ENCODE data around the gene RC3H2.
"Not testable (repeated sequence)": the region's sequence is repeated elsewhere in the genome, so short reads cannot be mapped to it uniquely, and the experiment has no call there.

Gene RC3H2

DNA sequence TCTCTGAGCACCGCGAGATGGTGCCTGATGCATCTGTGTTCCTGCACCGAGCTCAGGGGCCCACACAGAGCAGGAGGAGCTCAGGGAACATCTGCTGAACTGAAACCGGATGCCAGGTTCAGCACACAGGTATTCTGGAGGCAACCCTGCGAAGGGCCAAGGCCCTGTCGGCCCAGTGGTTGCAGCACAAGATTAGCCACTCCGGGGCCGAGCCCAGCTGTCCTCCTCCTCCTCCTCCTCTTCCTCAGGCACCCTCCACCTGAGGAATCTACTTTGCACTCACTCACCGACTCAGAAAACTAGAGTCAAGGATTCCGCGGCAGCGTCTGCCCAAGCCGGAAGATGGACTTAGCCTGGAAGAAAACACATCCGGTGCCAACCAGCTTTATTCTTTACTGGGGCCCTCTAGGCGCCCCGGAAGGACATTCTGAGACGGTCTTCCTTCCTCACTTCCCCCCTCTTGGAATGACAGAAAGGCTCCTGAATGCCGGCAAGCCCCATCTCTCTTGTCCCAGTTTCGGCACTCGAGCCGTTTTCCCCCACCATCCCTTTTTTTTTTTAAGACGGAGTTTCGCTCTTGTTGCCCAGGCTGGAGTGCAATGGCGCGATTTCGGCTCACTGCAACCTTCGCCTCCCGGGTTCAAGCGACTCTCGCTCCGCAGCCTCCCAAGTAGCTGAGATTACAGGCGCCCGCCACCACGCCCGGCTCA is 8.0 kb upstream of the RC3H2 start, which contains the start of gene ZBTB6:
Gene ZBTB6, minus strand, starts transcription at position 360 of the 710 bp plus-strand sequence. CDS start 1,251 bp downstream, outside the sequence.
- DNase-seq: peak; percentile 62

DNA sequence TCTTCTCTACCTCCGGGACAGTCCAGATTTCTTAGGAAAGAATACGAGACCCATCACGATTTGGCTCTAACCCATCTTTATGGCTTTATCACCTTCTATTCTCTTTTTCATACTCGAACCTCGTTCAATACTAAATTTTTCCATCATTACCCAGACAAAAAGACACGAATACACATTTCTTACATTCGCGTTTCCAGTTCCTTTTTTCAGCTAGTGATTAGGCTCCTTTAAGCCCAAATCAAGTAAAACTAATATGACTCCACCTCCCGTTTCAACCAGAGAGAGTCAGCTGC is 7.5 kb upstream of the RC3H2 start:
- no peak for DNase-seq

DNA sequence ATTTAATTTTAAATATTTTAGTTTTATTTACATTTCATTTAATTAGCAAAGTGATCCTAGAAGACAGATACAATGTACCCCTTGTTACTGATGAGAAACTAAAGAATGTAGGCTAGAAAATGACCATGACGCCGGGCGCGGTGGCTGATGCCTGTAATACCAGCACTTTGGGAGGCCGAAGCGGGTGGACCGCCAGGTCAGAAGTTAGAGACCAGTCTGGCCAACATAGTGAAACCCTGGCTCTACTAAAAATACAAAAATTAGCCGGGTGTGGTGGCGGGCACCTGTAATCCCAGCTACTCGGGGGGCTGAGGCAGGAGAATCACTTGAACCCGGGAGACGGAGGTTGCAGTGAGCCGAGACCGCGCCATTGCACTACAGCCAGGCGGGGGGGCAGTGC is 963 bp upstream of the RC3H2 start:
- DNase-seq: not testable (repeated sequence)

DNA sequence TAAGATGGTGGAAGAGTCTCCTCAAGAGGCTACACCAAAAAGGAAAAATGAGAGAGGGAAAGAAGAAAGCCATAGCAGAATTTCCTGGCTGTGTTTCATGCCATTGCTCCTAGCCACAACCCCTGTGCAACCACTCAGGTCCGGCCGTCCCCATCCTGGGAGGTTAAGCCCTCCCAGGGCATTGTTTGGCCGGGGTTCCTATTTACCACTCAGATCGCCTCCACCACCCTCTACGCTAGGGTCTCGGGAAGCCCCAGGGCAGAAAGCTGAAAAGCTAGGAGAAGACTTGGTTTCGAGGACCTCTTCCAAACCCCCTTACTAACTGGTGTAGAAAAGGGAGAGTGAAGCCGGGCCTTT is 715 bp downstream of the RC3H2 start:
- DNase-seq: no peak

- DNase-seq: no peak
Measured at GRCh38 chr9:122900791-122901190, 4.4 kb downstream of the RC3H2 start.

GRCh38 chr9:122897969-122898368 is 7.2 kb downstream of the RC3H2 start:
- DNase-seq: no peak

DNA sequence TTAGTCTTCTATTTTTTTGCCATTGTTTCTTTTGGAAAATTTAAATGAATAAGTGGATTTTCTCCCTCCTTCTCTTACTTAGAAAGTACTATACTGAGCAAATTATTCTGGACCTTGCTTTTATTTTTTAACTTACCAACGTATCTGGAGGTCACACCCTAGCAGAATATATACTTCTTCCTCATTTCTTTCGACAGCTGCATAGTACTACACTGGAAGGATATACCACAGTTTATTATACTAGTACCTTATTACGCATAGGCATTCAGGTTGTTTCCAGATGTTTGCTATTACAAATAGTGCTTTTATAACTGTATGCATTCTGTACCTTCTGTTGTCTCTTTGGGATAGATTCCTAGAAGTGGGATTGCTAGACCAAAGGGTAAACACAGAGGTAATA is 16.7 kb downstream of the RC3H2 start:
- DNase-seq: no peak

- DNase-seq: no peak
Measured at GRCh38 chr9:122883125-122883524, 22.0 kb downstream of the RC3H2 start.

DNA sequence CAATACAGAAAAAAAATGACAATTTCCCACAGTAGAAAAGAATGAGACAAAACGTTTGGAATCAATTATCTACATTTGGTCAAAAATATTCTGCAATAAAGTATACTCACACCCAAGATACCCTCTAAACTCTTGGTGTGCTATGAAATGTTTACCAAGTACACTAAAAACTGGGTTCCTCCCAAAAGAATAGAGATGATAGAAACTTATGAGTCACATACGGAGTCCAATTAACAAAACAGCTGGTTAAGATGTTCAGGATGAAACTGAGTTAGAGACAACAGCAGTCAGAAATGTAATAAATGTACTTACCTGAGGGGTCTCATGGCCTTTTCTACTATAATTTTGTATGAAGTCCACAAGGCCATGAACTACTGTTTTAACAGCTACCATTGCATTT is 25.7 kb downstream of the RC3H2 start:
- DNase-seq: no peak

GRCh38 chr9:122875523-122875922 is 29.6 kb downstream of the RC3H2 start:
- DNase-seq: no peak

GRCh38 chr9:122867276-122867675 is 37.9 kb downstream of the RC3H2 start:
- not testable (repeated sequence) for DNase-seq

DNA sequence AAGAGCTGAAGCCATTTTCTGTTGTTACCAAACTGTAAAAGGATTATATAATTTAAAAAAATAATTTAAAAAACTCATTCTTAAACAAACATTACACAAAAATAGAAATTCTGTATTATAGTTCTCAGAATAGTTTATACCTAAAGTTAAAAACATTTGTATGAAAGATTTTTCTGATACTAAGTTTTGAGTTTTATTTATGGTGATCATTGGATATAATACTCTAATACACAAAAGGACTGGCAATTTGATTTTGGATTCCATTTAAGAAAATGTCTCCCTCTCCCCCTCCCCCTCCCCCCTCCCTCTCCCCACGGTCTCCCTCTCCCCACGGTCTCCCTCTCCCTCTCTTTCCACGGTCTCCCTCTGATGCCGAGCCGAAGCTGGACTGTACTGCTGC is 39.1 kb downstream of the RC3H2 start:
- no peak for DNase-seq

GRCh38 chr9:122865300-122865699 is 39.9 kb downstream of the RC3H2 start:
- DNase-seq: no peak

DNA sequence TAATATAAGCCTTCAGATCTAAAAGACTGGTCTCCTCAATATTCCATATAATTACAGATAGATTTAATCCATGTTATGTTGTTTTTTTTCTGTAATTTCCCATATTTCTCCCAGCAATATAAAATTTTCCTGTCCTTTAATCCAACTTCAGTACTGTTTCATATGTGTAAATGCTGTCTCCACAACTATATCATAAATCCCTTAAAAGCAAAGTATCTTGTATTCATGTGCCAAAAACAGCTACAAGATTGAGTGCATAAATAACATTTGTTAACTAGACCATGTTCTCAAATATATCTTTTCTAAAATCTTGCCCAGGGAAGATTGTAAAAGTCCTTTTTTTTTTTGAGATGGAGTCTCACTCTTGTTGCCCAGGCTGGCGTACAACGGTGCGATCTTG is 41.8 kb downstream of the RC3H2 start:
- DNase-seq: no peak

DNA sequence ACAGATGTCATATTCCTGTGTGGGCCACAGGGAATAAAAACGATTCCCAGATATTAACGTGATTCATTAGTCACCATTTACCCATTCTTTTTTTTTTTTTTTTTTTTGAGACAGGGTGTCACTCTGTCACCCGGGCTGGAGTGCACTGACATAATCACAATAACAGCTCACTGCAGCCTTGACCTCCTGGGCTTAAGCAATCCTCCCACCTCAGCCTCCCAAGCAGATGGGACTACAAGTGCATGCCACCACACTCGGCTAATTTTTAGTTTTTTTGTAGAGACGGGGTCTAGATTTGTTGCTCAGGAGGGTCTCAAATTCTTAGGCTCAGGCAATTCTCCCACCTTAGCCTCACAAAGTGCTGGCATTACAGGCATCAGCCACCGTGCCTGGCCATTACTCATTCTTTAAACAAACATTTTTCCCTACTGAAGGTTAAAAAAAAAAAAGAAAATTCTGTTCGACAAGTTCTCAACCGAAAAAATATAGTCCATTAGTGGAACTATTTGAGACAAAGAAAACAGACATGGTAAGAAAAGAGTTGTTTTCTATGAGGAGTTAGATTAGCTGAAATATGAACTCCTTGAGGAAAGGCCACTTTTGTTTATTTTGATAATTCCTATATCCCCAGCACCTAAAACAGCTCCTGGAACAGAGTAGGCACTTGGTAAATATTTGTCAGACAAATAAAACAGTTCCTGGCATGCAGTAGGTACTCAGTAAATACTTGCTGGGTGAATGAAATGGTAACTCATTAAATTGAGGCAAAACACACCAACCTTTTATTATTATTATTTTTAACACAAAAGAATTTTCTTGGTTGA is 44.6 kb downstream of the RC3H2 start:
- DNase-seq: no peak

GRCh38 chr9:122857815-122858214 is 47.3 kb downstream of the RC3H2 start:
- DNase-seq: no peak

DNA sequence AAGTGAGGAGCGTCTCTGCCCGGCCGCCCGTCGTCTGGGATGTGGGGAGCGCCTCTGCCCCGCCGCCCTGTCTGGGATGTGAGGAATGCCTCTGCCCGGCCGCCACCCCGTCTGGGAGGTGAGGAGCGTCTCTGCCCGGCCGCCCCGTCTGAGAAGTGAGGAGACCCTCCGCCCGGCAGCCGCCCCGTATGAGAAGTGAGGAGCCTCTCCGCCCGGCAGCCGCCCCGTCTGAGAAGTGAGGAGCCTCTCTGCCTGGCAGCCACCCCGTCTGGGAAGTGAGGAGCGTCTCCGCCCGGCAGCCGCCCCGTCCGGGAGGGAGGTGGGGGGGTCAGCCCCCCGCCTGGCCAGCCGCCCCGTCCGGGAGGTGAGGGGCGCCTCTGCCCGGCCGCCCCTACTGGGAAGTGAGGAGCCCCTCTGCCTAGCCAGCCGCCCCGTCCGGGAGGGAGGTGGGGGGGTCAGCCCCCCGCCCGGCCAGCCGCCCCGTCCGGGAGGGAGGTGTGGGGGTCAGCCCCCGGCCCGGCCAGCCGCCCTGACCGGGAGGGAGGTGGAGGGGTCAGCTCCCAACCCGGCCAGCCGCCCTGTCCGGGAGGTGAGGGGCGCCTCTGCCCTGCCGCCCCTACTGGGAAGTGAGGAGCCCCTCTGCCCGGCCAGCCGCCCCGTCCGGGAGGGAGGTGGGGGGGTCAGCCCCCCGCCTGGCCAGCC is 52.9 kb downstream of the RC3H2 start:
- DNase-seq: not testable (repeated sequence)

DNA sequence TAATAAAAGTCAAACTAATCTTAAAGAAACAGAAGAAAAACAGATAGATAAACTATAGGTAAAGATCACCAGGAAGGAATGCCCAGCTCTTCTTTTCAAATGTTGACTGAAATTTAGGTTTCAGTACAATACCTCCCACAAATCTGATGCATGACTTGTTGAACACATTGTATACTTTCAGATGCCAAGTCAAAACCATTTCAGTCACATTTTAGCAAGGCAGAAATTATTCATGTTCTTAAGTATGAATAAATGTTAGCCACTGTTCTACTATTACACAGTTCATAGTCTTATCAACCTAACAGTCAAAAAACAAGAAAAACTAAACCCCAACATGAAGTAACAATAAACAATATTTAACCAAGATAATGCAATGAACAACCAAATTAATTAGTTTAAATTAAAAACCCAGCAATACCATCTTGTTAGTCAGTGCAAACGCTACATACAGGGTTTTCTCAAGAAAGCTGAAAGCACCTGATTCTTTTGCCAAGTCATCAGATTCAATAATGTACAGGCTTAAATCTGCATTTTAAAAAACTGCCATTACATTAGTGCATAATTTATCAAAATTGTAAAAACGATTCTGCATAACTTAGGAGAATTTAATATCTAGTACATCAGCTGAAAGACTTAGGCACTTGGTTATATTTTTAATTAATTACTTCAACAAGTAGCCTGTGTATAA is 56.8 kb downstream of the RC3H2 start:
- DNase-seq: no peak

DNA sequence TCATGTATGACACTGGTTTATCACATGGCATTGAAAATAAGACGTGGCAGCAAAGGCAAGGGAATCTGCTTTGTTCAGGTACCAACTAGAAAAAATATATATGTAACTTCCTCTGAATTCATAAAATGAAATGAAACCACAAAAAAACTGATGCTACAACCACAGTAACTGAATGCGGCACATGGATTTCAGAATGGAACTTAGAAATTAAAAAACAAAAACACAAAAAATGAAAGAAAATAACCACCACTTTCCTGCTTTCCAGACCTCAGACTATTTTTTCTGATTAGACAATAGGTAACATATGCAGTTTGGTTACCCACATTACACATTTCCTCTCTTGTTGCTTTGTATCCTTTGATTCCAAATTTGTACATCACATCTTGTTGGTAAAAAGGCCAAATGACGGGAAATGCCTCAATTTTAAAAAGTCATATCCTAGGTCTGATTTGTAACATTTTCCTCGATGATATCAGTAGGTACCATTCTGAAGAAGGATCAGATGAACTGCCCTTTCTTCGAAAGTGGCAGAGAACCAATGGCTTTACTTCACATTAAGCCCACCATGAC is 58.7 kb downstream of the RC3H2 start:
- DNase-seq: no peak

DNA sequence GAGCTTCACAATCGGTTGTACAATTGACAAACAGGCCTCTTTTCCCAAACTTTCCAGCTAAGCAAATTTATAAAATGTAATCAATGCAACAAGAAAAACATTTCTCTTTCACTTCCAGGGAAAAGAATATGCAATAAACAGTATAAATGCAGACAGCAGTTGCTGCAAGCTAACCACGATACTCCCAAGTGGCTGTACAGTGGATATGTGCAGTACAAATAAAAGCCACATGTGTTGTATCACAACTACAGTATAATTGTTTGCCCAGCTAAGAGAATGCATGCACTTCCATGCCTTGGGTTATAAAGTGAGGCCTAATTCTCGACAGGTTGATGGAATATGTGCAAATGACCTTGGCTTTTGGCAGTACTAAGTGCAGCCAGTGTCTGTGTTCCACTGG is 60.0 kb downstream of the RC3H2 start:
- no peak for DNase-seq

GRCh38 chr9:122844137-122844536 is 61.0 kb downstream of the RC3H2 start:
- no peak for DNase-seq

GRCh38 chr9:122841501-122841900 is 63.7 kb downstream of the RC3H2 start:
- DNase-seq: no peak

DNA sequence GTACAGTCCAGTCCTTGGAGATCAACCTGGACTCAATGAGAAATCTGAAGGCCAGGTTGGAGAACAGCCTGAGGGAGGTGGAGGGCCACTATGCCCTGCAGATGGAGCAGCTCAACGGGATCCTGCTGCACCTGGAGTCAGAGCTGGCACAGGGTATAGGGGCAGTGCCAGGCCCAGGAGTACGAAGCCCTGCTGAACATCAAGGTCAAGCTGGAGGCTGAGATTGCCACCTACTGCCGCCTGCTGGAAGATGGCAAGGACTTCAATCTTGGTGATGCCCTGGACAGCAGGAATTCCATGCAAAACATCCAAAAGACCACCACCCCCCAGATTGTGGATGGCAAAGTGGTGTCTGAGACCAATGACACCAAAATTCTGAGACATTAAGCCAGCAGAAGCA is 66.7 kb downstream of the RC3H2 start:
- DNase-seq: not testable (repeated sequence)
